K562 (cell line): ENCODE measurements around the gene HRH3. TPM values are rescaled to one million over a fixed set of nuclear protein-coding genes. Genes with fewer than 3 reads are reported as not detected.

ENCODE experiments used
- ATAC-seq: fragments of 200-7000 bp; cut with Tn5 transposase; 3 replicates; pipeline ENCODE4 v1.9.1; 2020; ENCODE audit warnings: moderate library complexity
- BruUV-seq: library from RNA; stranded (reverse); fragments of 400-500 nt; replicated peaks from 2 replicates; lab custom pipeline; 2021; lab: Mats Ljungman, UMichigan
- CTCF ChIA-PET: fragments of 300-600 bp; formaldehyde crosslinking; extraction: SDS; loops from one replicate; lab custom pipeline; 2021; ENCODE audit warnings: low intra/inter-chr PET ratio; lab: Yijun Ruan, JAX
- POLR2A ChIA-PET: fragments of 300-600, 350-650 bp; sonication (Branson Sonifier 250); formaldehyde crosslinking; extraction: SDS; loops from one replicate; lab custom pipeline; 2021; ENCODE audit warnings: antibody characterized with exemption, inconsistent platforms; lab: Yijun Ruan, JAX
- DNase-seq, 4 experiments: peaks; one replicate each; pipeline versions ENCODE4 v3.0.0 to v3.0.0-alpha.2; 2011 to 2018; ENCODE audit warnings: low spot score in 3 of 4, mixed read lengths in 3 of 4; ENCODE audit errors: extremely low read depth in 1 of 4
- FAIRE-seq: peaks from 2 replicates; lab custom pipeline; 2011; peaks lifted over from hg19 to GRCh38; lab: Jason Lieb, UNC
- H2AFZ ChIP-seq: 2 replicates; pipeline ENCODE4 v1.6.0; 2011; ENCODE audit warnings: low read depth, low read length, control low read depth, inconsistent platforms
- H3K27ac ChIP-seq: fragments of 200-600 bp; 3 replicates; pipeline ENCODE4 v1.8.0; 2011; ENCODE audit warnings: low read depth, mild to moderate bottlenecking, control low read depth, inconsistent platforms, low read length, moderate library complexity, mixed read lengths; ENCODE audit errors: extremely low read depth
- H3K27me3 ChIP-seq, 2 experiments: fragments of 300-600 bp in 1 of 2; 2 replicates in 1 of 2; 3 replicates in 1 of 2; pipeline versions ENCODE4 v1.6.0 to v1.8.0; 2011; ENCODE audit warnings: inconsistent platforms in 2 of 2, low read length in 2 of 2, mild to moderate bottlenecking in 1 of 2, mixed read lengths in 1 of 2, moderate library complexity in 1 of 2; ENCODE audit not compliant: control insufficient read depth in 2 of 2, insufficient read depth in 2 of 2
- H3K36me3 ChIP-seq: fragments of 300-600 bp; 3 replicates; pipeline ENCODE4 v1.8.0; 2011; ENCODE audit warnings: mild to moderate bottlenecking, low read length, inconsistent platforms; ENCODE audit not compliant: control insufficient read depth, insufficient read depth
- H3K4me1 ChIP-seq, 2 experiments: fragments of 200-600 bp in 1 of 2; replicated peaks in 1 of 2; 2 replicates in 1 of 2; 3 replicates in 1 of 2; pipeline versions ENCODE4 v1.5.1 to v1.8.0; 2011; ENCODE audit warnings: inconsistent platforms in 2 of 2, low read length in 2 of 2, mild to moderate bottlenecking in 1 of 2, mixed read lengths in 1 of 2, moderate library complexity in 1 of 2; ENCODE audit not compliant: control insufficient read depth in 2 of 2, insufficient read depth in 2 of 2
- H3K4me2 ChIP-seq: 2 replicates; pipeline ENCODE4 v1.6.1; 2011; ENCODE audit warnings: low read length, control low read depth, inconsistent platforms, mixed read lengths; ENCODE audit not compliant: insufficient read depth
- H3K4me3 ChIP-seq: fragments of 200-600 bp; sonication (generic), shearing (Covaris generic); 2 replicates; pipeline ENCODE4 v1.5.1; 2016; ENCODE audit warnings: control low read depth, inconsistent platforms
- H3K79me2 ChIP-seq: fragments of 200-600 bp; 3 replicates; pipeline ENCODE4 v1.8.0; 2011; ENCODE audit warnings: low read length, inconsistent platforms; ENCODE audit not compliant: control insufficient read depth, insufficient read depth
- H3K9ac ChIP-seq, 2 experiments: 2 replicates each; pipeline versions ENCODE4 v1.6.0 to v1.6.1; 2011; ENCODE audit warnings: low read depth in 2 of 2, low read length in 2 of 2, control low read depth in 1 of 2, inconsistent platforms in 1 of 2, mild to moderate bottlenecking in 1 of 2, mixed read lengths in 1 of 2; ENCODE audit not compliant: insufficient read depth in 1 of 2
- H3K9me1 ChIP-seq: one replicate; pipeline ENCODE4 v1.6.0; 2011; ENCODE audit warnings: inconsistent platforms, mild to moderate bottlenecking, low read length, moderate library complexity; ENCODE audit not compliant: control insufficient read depth, insufficient read depth
- H3K9me3 ChIP-seq: replicated peaks from 2 replicates; pipeline ENCODE4 v1.5.1; 2011; ENCODE audit warnings: low read depth, low read length, inconsistent platforms; ENCODE audit not compliant: control insufficient read depth, insufficient read depth
- H4K20me1 ChIP-seq: replicated peaks from 2 replicates; pipeline ENCODE4 v1.6.1; 2011; ENCODE audit warnings: low read length, inconsistent platforms, mixed read lengths; ENCODE audit not compliant: control insufficient read depth, insufficient read depth
- MCM3 ChIP-seq: fragments of 450-650 bp; IDR thresholded peaks from 2 replicates; pipeline ENCODE4 v1.6.1; 2016
- WHSC1 ChIP-seq: IDR thresholded peaks from one replicate; pipeline ENCODE4 v1.6.1; 2012; ENCODE audit warnings: low read length, control low read depth, inconsistent platforms
- WGBS: fragments of 100-300 bp; shearing (Covaris generic); methylation state at CpG from one replicate; pipeline ENCODE4 v1.1.6; 2016; ENCODE audit warnings: low coverage, mixed read lengths; ENCODE audit not compliant: insufficient coverage; ENCODE audit errors: missing lambda C conversion rate; 5-methylcytosine and 5-hydroxymethylcytosine counted together
- in situ Hi-C: fragments of 300-500 bp; cut with MboI; formaldehyde crosslinking; loops from 4 replicates; pipeline ENCODE4 v1.15.0; 2018; ENCODE audit warnings: inconsistent platforms, mixed read lengths
- intact Hi-C: fragments of 100-400 bp; cut with micrococcal nuclease; formaldehyde crosslinking; loops from 2 replicates; pipeline ENCODE4 v1.14.2; 2022
- polyA plus RNA-seq, 8 experiments: library from polyadenylated mRNA; depleted of rRNA in 4 of 8; stranded (reverse) in 5 of 8; unstranded in 3 of 8; fragments of >200 nt; fragmentation: Nextera tagmentation in 2 of 8; fragmentation: Illumina TruSeq in 1 of 8; extraction: Ambion mirVana in 2 of 8; extraction: Trizol in 1 of 8; gene quantifications; 2 replicates each; pipeline versions ENCODE4 v1.2.1 to v1.2.3, GENCODE V29; 2011 to 2014; ENCODE audit warnings: inconsistent platforms in 1 of 8, missing spikeins in 1 of 8
- total RNA-seq, 7 experiments: library from RNA; depleted of rRNA in 6 of 7; stranded (reverse); fragments of >200 nt in 6 of 7; fragmentation: Illumina TruSeq in 2 of 7; extraction: Trizol in 2 of 7; gene quantifications; 2 replicates each; pipeline versions ENCODE4 v1.2.1 to v1.2.3, GENCODE V29; 2011 to 2021; ENCODE audit warnings: low replicate concordance in 1 of 7
- TF ChIP-seq, protein P1 (sequence below): sonication (generic); formaldehyde crosslinking; IDR thresholded peaks from 2 replicates; pipeline ENCODE4 v1.8.1; 2023; ENCODE audit warnings: mild to moderate bottlenecking, missing genetic modification reagents
- TF ChIP-seq, protein P2 (sequence below): fragments of 250-450 bp; sonication (Bioruptor Pico); IDR thresholded peaks from 2 replicates; pipeline ENCODE4 v1.4.0; 2020; ENCODE audit warnings: mild to moderate bottlenecking, moderate library complexity

Gene HRH3
- total and polyA plus RNA-seq, 9 of the 15 experiments (the other 6 are each of a cell fraction or from before 2014, with no cell fraction given): not detected

DNA sequence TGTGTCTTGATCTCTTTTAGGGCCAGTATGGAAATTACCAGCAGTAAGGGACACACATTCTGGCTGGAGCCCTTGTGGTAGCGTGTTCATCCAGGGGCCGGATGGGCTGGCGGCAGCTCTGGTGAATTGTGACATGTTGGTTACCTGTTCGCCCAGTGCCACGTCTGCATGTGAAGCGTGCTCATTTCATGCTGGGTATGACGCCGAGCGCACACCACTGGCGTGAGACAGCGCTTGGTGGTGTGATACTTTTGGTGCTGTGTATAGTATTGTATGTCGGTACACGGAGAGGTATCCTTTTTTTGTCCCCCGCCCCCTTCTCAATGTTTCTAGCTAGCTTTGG, 40.9 kb downstream of the HRH3 start:
- no TSS peak for BruUV-seq
- peaks cover 57% of the 10 kb centered on the region; the same call in 2 of the 3 replicates for H3K36me3 ChIP-seq
- H3K9me1 ChIP-seq: no peaks in the 10 kb centered on the region
- H3K4me1 ChIP-seq: peaks cover 5 to 10% of the 10 kb centered on the region in 2 experiments; a peak in 4 of 5 replicates
- ChIA-PET POLR2A (no interaction called here), CTCF (no interaction called here)
- DNase-seq (no peak), FAIRE-seq (no peak), ATAC-seq (no peak)
- H3K79me2 ChIP-seq: peaks cover 24% of the 10 kb centered on the region
- H3K4me3 ChIP-seq: no peak overlapping the region
- no peak overlapping the region for H3K4me2 ChIP-seq
- H3K27me3 ChIP-seq: no peaks in the 10 kb centered on the region
- 97% methylated on average over 14 of the region's 14 CpGs for WGBS
- H4K20me1 ChIP-seq: no peaks in the 10 kb centered on the region
- peak overlapping the region in 1 of 2 experiments; percentile 30; a peak in 1 of 4 replicates for H3K9ac ChIP-seq
- TF ChIP-seq MCM3: no peak
- TF ChIP-seq, protein P1, sequence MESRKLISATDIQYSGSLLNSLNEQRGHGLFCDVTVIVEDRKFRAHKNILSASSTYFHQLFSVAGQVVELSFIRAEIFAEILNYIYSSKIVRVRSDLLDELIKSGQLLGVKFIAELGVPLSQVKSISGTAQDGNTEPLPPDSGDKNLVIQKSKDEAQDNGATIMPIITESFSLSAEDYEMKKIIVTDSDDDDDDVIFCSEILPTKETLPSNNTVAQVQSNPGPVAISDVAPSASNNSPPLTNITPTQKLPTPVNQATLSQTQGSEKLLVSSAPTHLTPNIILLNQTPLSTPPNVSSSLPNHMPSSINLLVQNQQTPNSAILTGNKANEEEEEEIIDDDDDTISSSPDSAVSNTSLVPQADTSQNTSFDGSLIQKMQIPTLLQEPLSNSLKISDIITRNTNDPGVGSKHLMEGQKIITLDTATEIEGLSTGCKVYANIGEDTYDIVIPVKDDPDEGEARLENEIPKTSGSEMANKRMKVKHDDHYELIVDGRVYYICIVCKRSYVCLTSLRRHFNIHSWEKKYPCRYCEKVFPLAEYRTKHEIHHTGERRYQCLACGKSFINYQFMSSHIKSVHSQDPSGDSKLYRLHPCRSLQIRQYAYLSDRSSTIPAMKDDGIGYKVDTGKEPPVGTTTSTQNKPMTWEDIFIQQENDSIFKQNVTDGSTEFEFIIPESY (CRISPR knock-in tag): peak; percentile 44; the same call in 1 of the 2 replicates
- TF ChIP-seq WHSC1: no peak
- TF ChIP-seq, protein P2, sequence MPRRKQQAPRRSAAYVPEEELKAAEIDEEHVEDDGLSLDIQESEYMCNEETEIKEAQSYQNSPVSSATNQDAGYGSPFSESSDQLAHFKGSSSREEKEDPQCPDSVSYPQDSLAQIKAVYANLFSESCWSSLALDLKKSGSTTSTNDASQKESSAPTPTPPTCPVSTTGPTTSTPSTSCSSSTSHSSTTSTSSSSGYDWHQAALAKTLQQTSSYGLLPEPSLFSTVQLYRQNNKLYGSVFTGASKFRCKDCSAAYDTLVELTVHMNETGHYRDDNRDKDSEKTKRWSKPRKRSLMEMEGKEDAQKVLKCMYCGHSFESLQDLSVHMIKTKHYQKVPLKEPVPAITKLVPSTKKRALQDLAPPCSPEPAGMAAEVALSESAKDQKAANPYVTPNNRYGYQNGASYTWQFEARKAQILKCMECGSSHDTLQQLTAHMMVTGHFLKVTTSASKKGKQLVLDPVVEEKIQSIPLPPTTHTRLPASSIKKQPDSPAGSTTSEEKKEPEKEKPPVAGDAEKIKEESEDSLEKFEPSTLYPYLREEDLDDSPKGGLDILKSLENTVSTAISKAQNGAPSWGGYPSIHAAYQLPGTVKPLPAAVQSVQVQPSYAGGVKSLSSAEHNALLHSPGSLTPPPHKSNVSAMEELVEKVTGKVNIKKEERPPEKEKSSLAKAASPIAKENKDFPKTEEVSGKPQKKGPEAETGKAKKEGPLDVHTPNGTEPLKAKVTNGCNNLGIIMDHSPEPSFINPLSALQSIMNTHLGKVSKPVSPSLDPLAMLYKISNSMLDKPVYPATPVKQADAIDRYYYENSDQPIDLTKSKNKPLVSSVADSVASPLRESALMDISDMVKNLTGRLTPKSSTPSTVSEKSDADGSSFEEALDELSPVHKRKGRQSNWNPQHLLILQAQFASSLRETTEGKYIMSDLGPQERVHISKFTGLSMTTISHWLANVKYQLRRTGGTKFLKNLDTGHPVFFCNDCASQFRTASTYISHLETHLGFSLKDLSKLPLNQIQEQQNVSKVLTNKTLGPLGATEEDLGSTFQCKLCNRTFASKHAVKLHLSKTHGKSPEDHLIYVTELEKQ (CRISPR knock-in tag): no peak
- H2AFZ ChIP-seq: no peak overlapping the region
- in situ Hi-C loops (no loop called here), intact Hi-C loops (no loop called here)
- no peaks in the 10 kb centered on the region for H3K9me3 ChIP-seq
- no peak overlapping the region for H3K27ac ChIP-seq
